GM10266 (cell line): Measurements from ENCODE around the gene SIRT6.
"Not testable (repeated sequence)": the region's sequence is repeated elsewhere in the genome, so short reads cannot be mapped to it uniquely, and the experiment has no call there.

Experiments
- DNase-seq: peaks from one replicate; pipeline ENCODE4 v3.0.0; 2012; ENCODE audit errors: extremely low spot score
- TF ChIP-seq, protein P1 (sequence below): IDR thresholded peaks from 2 replicates; pipeline ENCODE4 v1.5.1; 2012; ENCODE audit warnings: mild to moderate bottlenecking, low read depth; ENCODE audit not compliant: control insufficient read depth, insufficient read depth; ENCODE audit errors: missing control alignments

SIRT6 gene

DNA sequence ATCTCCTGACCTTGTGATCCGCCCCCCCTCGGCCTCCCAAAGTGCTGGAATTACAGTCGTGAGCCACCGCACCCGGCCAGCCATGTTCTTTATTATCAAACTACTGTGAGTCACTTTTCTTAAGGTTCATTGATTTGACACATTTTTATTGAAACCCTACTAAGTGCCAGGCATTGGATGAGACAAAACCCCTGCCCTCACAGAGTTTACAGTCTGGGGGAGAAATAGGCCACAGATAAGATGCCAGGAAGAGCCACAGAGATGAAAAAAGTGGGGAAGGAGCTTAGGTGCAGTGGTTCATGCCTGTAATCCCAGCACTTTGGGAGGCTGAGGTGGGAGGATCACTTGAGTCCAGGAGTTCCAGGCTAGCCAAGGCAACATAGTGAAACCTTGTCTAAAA lies 43.9 kb downstream of the SIRT6 start:
- DNase-seq: no peak
- TF ChIP-seq, protein P1, sequence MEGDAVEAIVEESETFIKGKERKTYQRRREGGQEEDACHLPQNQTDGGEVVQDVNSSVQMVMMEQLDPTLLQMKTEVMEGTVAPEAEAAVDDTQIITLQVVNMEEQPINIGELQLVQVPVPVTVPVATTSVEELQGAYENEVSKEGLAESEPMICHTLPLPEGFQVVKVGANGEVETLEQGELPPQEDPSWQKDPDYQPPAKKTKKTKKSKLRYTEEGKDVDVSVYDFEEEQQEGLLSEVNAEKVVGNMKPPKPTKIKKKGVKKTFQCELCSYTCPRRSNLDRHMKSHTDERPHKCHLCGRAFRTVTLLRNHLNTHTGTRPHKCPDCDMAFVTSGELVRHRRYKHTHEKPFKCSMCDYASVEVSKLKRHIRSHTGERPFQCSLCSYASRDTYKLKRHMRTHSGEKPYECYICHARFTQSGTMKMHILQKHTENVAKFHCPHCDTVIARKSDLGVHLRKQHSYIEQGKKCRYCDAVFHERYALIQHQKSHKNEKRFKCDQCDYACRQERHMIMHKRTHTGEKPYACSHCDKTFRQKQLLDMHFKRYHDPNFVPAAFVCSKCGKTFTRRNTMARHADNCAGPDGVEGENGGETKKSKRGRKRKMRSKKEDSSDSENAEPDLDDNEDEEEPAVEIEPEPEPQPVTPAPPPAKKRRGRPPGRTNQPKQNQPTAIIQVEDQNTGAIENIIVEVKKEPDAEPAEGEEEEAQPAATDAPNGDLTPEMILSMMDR: no peak

DNA sequence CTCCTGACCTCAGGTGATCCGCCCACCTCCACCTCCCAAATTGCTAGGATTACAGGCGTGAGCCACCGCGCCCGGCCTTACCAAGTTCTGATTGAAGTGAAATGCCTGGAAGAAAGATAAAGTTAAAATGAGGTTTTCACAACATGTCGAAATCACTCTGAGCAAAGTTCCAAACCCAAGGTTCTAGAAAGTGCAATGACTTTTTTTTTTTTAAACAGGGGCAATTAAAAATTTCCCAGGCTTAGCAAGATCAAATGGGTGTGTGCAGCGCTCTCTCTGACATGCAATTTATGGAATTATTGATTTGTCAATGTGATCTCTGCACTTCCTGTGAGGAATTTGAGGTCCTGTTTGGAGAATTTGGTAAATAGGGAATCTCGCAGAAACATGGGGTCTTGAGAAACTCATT lies 45.7 kb downstream of the SIRT6 start:
- TF ChIP-seq, protein P1: no peak
- no peak for DNase-seq

DNA sequence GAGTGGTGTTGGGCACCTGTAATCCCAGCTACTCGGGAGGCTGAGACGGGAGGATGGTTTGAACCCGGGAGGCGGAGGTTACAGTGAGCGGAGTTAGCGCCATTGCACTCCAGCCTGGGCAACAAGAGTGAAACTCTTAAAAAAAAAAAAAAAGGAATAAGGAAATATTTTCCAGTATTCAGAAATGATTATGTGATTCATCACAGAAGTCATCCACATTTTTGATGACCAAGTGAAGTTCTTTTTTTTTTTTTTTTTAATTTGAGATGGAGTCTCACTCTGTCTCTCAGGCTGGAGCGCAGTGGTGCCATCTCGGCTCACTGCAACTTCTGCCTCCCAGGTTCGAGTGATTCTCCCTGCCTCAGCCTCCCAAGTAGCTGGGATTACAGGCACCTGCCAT lies 47.0 kb downstream of the SIRT6 start:
- DNase-seq: not testable (repeated sequence)

DNA sequence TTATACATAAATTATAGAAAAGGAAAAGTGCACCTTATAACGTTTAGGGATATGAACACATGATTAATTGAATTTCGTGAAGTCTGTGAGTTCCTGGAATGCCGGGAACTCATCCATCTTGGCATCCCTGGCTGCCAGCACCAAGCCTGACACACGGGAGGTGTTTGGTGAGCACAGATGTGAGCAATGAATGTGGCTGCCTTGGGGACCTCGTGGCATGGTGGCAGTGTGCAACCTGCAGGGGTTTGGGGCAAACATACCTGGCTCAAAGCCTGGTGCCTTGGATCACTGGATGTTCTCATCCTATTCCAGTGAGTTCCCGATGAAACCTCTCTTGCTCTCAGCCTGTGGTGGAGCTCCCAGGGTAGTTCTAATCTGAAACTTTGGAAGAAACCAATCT lies 48.0 kb downstream of the SIRT6 start:
- no peak for DNase-seq
- TF ChIP-seq, protein P1: no peak

DNA sequence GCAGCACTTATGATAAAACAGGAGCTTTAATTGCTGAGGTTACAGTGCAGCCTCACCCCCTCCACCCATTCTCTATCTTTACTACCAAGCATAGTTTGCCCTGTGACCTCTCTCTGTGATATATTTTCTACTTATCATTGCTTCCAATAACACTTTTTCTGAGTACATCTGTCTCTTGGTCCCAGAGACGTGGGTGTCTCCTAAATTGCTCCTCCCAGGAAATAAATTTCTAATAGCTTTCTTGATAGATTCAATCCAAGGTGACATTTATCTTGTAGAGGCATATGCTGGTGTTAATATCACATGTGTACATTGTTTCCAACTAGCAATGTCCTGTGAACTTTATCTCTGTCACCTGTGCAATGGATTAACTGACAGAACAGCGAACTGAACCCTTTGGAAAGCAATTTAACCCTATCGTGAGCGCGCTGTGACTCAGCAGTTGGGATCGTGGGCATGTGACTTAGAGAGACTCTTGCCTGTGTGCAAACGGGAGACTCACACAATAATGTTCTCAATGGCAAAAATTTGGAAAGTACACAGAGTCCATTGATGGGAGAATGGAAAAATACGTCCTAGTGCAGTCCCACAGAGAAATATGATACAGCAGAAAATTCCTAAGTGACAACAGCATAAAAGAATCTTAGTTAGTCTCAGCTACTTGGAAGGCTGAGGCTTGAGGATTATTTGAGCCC lies 51.5 kb downstream of the SIRT6 start:
- DNase-seq: no peak
- TF ChIP-seq, protein P1: no peak

DNA sequence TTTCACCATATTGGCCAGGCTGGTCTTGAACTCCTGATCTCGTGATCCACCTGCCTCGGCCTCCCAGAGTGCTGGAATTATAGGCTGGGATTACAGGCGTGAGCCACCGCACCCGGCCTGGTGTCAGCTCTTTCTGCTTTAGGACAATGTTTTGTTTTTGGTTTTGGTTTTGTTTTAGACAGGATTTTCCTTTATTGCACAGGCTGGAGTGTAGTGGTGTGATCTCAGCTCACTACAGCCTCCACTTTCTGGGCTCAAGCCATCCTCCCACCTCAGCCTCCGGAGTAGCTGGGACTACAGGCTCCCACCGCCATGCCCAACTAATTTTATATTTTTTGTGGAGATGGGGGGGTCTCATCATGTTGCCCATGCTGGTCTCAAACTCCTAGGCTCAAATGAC lies 53.3 kb downstream of the SIRT6 start:
- DNase-seq: not testable (repeated sequence)

DNA sequence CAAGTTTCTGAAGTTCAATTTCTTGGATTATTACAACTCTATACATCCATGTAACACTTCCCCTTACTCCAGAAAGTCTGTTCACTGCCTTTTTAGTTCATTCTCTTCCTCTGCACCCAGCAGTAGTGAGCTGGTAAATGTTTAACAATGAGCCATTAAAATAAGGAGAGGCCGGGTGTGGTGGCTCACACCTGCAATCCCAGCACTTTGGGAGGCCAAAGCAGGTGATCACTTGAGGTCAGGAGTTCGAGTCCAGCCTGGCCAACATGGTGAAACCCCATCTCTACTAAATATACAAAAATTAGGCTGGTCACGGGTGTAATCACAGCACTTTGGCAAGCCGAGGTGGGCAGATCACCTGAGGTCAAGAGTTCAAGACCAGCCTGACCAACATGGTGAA lies 55.0 kb downstream of the SIRT6 start:
- not testable (repeated sequence) for DNase-seq

DNA sequence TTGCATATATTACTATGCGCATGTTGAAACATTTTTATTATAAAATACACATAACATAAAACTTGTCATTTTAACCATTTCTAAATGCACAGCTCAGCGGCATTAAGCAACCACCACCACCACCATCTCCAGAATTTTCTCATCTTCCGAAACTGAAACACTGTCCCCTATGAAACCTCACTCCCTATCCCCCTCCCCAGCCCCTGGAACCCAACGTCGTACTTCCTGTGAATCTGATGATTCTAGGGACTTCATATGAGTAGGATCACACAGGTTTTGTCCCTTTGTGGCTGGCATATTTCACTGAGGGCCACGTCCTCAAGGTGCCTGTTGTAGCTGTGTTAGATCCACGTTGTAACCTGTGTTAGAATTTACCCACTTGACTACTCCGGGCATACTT lies 57.7 kb downstream of the SIRT6 start:
- TF ChIP-seq, protein P1: no peak
- no peak for DNase-seq
